Endometrium (tissue), 2 donors: Measurements from ENCODE around the gene MRPL14.
"Not testable (repeated sequence)": the region's sequence is repeated elsewhere in the genome, so short reads cannot be mapped to it uniquely, and the experiment has no call there.

Experiments
- FAIRE-seq: peaks from 2 replicates; lab custom pipeline; 2012; peaks lifted over from hg19 to GRCh38; lab: Jason Lieb, UNC
- donor health status: control.
- donor health status: control.

Gene MRPL14

DNA sequence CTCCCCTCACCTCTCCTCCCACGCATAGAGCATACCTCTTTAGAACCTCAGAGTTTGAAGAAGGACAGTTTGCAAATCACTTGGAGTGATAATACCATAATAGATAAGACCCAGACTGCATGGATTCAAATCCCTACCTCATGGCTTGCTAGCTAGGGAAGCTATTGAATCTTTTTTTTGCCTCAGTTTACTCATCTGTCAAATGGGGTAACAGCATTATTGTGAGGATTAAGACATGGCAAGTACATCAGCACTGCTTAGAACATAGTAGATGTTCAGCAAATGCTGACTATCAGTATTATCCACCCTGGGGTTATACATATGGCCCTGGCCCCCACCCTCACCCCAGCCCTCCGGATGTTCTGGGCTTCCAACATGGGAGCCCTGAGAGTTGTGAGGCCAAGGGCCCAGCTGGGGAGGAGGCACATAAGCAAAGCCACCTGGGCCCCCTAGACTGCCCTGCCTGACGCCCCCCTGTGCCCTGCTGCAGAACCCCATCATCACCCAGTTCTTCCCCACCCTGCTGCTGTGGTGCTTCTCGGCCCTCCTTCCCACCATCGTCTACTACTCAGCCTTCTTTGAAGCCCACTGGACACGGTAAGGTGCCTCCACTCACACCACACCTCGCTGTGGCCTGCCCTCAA, 22.2 kb upstream of the MRPL14 start:
- FAIRE-seq = no peak

DNA sequence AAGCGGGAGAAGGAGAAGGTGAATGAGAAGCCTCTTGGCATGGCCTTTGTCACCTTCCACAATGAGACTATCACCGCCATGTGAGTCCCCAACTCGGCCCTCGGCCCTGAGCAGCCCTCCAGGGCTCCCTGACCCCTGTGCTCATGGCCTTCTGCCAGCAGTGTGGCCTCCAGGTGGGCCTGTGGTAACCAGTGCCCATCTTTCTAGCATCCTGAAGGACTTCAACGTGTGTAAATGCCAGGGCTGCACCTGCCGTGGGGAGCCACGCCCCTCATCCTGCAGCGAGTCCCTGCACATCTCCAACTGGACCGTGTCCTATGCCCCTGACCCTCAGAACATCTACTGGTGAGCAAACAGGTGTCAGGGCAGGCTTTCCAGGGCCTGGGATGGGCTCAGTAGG, 21.1 kb upstream of the MRPL14 start:
- no peak for FAIRE-seq

DNA sequence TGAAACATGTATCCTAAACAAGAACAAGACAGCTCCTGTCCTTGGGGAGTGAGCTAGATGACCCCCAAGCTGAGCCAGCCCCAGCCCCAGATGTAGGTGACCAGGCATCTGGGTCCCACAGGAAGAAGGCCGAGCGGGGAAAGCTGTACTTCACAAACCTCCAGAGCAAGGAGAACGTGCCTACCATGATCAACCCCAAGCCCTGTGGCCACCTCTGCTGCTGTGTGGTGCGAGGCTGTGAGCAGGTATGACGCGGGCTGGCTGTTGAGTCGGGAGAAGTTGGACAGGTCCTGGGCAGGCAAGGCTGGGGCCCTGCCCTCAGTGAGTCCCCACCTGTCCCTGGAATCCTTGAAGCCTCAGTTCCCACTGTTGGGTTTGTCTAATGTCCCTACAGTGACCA, 20.0 kb upstream of the MRPL14 start:
- no peak for FAIRE-seq

DNA sequence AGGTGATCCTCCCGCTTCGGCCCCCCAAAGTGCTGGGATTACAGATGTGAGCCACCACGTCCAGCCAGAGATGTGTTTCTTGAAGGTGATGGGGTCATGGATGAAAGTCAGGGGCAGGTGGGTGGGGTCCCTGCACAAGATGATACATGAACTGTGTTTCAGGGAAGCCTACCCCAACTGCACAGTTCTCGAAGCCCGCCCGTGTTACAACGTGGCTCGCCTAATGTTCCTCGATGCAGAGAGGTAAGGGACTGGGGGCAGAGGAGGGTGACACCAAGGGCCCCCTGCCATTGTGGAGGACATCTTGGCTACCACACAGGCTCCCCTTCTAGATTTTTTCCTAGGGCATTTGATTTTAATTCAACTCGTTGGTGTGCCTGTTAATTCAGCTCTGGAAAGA, 19.4 kb upstream of the MRPL14 start:
- no peak for FAIRE-seq

GRCh38 chr6:44145839-44146238, 18.6 kb upstream of the MRPL14 start:
- FAIRE-seq = no peak

- FAIRE-seq = not testable (repeated sequence)
These were observed 17.3 kb upstream of the MRPL14 start for GRCh38 chr6:44144536-44144935.

DNA sequence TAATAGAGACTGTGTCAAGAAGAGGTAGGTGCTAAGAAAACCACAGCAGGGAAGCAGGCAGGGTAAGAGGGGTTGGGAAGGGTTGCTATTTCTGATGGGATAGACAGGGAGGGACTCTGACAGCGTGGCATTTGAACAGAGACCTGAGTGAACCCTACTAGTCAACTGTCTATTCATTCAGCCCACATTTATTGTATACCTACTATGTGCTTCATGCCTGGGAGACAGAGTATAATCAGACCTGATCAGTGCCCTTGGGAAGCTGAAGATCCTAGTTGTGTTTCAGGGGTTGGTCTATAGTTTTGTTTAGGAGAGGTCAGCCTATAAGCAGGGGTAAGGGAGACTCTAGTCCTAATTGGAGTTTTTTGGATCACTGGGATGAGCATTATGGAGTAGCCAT, 16.5 kb upstream of the MRPL14 start:
- FAIRE-seq = no peak

- FAIRE-seq = no peak
These were observed 15.6 kb upstream of the MRPL14 start for GRCh38 chr6:44142835-44143234.

GRCh38 chr6:44139351-44139743, 12.1 kb upstream of the MRPL14 start:
- FAIRE-seq = no peak

- FAIRE-seq = no peak
These were observed 11.6 kb upstream of the MRPL14 start for GRCh38 chr6:44138717-44139350.

DNA sequence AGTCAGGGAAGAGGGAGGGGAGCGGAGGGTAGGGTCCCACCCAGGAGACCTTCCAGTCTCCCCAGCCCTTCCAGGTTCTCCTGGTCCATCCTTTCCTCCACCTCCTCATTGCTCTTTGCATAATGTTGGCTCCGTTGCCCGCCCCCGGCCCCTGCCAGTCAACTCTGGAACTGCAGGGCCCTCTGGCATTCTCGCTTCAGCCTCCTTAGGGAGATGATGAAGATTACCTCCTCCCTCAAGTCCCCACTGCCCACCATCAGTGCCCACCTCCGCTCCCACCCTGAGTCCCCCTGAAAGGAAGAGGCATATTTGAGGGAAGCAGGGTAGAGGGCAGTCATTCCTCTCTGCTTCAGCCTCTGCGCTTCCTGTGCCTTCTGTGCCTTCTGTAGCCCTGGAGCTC, 8.6 kb upstream of the MRPL14 start:
- no peak for FAIRE-seq

GRCh38 chr6:44135173-44135758, 8.0 kb upstream of the MRPL14 start:
- FAIRE-seq = no peak

GRCh38 chr6:44133981-44134711, 6.9 kb upstream of the MRPL14 start:
- FAIRE-seq = no peak

DNA sequence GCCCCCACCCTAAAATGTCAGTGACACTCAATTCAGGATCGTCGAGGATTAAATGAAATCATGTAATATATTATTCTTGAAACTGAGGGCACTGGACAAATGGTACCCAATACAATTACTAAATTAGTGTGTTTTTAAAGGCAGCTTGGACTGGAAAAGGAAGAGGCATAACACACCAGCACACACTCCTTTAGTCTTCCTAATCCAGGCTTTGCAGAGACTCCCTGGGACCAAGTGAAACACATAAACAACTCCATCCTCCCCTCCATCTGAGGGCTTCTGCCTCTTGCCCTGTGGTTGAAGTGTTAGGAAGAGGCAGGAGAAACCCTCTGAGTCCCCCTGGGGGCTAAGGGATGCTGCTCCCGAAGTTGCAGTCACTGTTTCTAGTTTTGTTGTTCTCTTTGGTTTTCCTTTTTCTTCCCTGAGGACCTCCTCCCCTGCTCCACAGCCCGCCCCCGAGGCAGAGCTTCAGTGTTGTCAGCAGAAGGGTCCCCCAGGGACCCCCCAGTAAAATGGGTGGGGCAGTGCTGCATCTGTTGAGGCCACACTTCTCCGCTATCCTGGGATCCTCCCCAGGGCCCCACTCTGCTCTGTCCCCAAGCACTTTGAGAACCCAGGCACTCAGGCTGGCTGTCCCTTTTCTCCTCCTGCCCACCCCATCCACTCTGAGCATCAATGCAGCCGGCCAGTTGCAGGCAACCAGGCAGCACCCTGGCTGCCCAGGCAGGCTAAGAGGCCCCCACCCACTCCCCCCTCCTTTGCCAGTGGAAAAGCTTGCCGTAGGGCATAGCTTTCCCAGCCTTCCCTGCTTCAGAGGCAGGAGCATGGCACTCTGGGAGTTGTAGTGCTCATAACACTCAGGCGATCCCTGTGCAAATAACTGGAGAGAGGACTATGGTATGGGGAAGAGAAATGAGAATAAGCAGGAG, 6.0 kb upstream of the MRPL14 start:
- FAIRE-seq = no peak

GRCh38 chr6:44132476-44132875, 5.2 kb upstream of the MRPL14 start:
- no peak for FAIRE-seq

DNA sequence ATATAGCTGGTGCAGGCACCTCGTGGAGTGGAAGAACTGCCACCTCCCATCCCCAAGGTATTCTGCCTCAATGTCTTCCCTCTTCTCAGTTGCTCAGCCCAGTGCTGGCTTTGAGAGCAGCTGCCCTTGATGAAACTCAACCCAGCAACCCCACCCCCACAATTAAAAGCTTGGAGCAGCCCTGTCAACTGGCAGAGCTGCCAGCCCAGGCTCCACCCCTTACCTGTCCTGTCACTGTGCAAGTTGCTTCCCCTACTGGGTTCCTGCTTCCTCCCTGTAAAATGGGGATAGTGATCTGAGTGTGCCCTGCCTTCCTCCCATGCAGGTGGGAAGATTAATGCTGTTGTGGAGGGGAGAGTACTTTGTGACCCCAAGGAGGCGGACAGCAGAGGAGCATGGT, 4.6 kb upstream of the MRPL14 start:
- FAIRE-seq = no peak

- FAIRE-seq = no peak
These were observed 2.6 kb upstream of the MRPL14 start for GRCh38 chr6:44129841-44130322.

DNA sequence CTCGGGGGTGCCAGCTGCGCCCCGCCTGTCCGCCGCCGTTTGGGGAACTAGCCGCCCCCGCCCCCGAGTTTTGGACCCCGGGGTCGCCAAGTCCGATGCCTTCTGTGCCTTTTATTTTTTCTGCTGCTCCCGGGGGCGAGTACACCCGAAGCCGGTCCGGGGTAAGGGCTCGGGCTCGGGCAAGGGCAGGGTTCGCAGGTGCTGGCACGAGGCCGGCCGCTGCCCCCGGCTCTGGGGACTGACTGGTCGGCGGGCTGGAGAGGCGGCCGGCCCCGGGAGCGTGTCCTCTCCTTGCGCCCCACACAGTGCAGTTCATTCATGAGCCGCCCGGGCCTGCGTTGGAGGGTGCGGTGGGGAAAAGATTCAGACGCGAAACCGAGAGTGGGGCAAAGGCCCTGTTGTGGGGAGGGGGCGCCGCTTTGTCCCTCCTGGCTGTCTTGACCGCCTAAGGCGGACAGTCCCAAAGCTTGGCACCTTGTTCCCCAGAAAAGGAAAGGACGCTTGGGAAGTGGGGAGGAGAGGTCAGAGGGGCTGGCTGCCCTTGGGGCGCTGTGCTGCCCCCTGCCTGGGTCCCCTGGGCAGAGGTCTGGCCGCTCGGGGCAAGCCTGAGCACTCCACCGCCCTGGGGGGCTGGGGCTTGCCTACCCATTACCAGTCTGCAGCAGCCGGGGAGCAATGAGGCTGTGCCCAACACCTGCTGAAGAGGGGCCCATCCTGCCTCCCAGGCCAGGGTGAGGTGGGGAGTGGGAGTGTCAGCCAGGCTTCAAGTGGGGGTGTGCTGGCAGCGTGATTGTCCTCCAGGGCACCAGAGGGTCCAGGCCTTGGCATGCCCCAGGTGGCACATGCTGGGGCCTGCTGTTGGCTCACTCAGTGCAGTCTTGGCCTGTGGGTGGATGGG, 1.0 kb upstream of the MRPL14 start:
- no peak for FAIRE-seq

DNA sequence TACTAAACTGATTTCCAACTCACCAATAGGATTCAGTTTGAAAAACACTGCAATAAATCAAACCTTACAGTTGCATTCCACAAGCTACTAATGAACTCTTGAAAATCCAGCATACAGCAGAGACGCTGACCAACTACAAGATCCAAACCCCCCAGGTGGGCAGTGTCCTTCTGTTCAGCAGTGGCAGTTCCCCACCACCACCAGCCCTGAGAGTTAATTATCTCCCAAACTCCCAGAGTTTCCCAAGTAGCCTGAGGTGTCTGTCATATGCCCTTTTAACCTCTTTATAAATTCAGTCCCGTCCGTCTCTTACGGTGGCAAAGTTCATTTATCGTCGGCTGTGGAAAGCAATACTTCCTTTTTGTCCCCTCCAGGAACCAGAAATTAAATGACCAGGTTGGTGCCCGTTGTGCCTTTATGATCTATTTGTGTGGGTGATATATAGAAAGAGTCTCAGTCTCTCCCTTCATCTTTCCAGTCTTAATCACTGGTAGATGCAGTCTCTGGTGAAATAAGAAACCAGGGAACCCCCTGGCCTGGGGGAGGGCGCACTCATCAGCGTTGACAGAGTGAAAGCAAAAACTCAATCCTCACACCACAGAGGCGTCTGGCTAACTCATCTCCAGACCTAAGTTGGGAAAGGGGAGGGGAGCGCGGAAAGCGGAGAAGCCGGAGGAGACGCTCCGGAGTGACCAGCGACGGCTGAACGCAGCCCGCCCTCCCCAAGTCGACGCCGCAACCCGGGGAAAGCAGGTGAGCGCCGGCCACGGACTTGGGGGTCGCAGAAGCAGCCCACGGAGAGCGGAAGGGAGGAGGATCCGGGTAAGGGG, 717 bp downstream of the MRPL14 start:
- FAIRE-seq = no peak

- FAIRE-seq = no peak
These were observed 3.7 kb downstream of the MRPL14 start for GRCh38 chr6:44123544-44123943.
